ENCODE results near the gene LGR6.
A peak's percentile ranks its signal among the peaks of the same experiment; 100 is the strongest.

The LGR6 gene

GRCh38 chr1:202275061-202275770, 81.6 kb downstream of the LGR6 start:
- no peak for DNase-seq

- DNase-seq = no peak
These were observed 82.6 kb downstream of the LGR6 start for GRCh38 chr1:202276081-202276715.

GRCh38 chr1:202276920-202277319, 83.3 kb downstream of the LGR6 start:
- DNase-seq = no peak

- no peak for DNase-seq
These were observed 85.2 kb downstream of the LGR6 start for GRCh38 chr1:202278751-202279150.

GRCh38 chr1:202279806-202280205, 86.2 kb downstream of the LGR6 start:
- no peak for DNase-seq

- DNase-seq = no peak
These were observed 87.0 kb downstream of the LGR6 start for GRCh38 chr1:202280595-202280994.

- no peak for DNase-seq
These were observed 87.9 kb downstream of the LGR6 start for GRCh38 chr1:202281316-202282024.

- DNase-seq = no peak
These were observed 88.4 kb downstream of the LGR6 start for GRCh38 chr1:202282025-202282371.

- no peak for DNase-seq
These were observed 89.1 kb downstream of the LGR6 start for GRCh38 chr1:202282596-202283283.

GRCh38 chr1:202283379-202283844, 89.8 kb downstream of the LGR6 start:
- DNase-seq = peak; percentile 16

- DNase-seq = no peak
These were observed 90.4 kb downstream of the LGR6 start for GRCh38 chr1:202283991-202284390.

GRCh38 chr1:202285908-202286307, 92.3 kb downstream of the LGR6 start:
- DNase-seq = no peak

GRCh38 chr1:202286622-202287097, 93.1 kb downstream of the LGR6 start:
- DNase-seq = no peak

GRCh38 chr1:202287196-202287595, 93.6 kb downstream of the LGR6 start:
- DNase-seq = no peak

- DNase-seq = peak; percentile 74
These were observed 94.6 kb downstream of the LGR6 start for GRCh38 chr1:202288177-202288576.

GRCh38 chr1:202289009-202289408, 95.4 kb downstream of the LGR6 start:
- DNase-seq = no peak

- DNase-seq = no peak
These were observed 97.4 kb downstream of the LGR6 start for GRCh38 chr1:202291001-202291400.

GRCh38 chr1:202291961-202292712, 98.5 kb downstream of the LGR6 start:
- no peak for DNase-seq

- no peak for DNase-seq
These were observed 99.2 kb downstream of the LGR6 start for GRCh38 chr1:202292773-202293172.

- no peak for DNase-seq
These were observed 100.0 kb downstream of the LGR6 start for GRCh38 chr1:202293569-202293968.

- no peak for DNase-seq
These were observed 108.6 kb downstream of the LGR6 start for GRCh38 chr1:202302166-202302565.

- DNase-seq = no peak
These were observed 110.8 kb downstream of the LGR6 start for GRCh38 chr1:202304375-202304774.

GRCh38 chr1:202305168-202305567, 111.6 kb downstream of the LGR6 start:
- no peak for DNase-seq
